Activated CD8-positive, alpha-beta memory T cell treated with anti-CD3 and anti-CD28 coated beads for 36 hours (primary cell): ENCODE data around the gene TUT1. TPM values are rescaled to one million over a fixed set of nuclear protein-coding genes. Genes with fewer than 3 reads are reported as not detected.

ENCODE experiments used
- CTCF ChIA-PET: fragments of 350-600 bp; sonication (Branson Sonifier 250); formaldehyde crosslinking; loops from one replicate; lab custom pipeline; 2021; ENCODE audit warnings: antibody characterized with exemption; lab: Charles Lee
- POLR2A ChIA-PET: fragments of 350-600 bp; sonication (Branson Sonifier 250); formaldehyde crosslinking; loops from one replicate; lab custom pipeline; 2021; ENCODE audit warnings: antibody characterized with exemption; lab: Charles Lee
- total RNA-seq, 2 experiments: library from RNA; stranded (reverse); gene quantifications; one replicate each; pipeline ENCODE4 v1.2.3, GENCODE V29; 2021

The TUT1 gene
- total RNA-seq, 2 experiments from 2014 or later, result 30.9 to 33.0 TPM

DNA sequence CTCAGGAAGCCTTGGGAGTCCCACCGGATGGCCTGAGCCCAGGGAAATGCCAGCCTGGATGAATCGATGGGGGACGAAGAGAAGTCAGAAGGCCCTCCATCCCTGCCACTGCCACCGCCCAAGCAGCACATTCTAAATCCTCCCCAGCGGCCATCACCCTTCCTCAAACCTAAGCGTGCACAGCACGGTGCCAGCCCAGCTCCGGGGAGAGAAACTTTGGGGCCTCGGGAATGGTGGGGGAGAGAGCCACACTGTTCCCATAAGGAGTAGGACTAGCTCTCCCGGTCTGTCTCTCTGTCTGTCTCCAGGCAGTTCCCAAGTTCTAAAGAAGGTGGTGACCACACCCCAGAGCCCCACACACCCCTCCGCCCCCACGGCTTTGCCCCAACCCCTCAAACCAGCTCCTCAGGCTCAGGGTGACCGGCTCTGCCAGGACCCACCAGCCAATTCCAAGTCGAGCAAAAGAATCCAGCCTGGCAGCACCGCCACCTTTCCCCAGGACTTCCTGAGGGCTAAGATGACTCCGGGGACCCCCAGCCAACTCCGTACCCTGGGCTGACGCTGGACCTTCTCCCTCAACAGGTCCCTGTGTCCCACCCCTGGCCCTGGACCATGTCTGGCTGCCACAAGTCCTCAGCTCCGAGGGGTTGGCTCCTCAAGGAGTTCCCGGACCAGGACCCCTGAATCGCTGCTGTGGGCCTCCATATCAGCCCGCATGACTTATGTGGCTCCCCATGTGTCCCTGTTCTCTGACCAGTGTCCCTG, 47.5 kb downstream of the TUT1 start:
- POLR2A ChIA-PET, result interaction anchor here (0.5 to 3.7 kb wide), 11 partner anchors 8 to 312 kb away, joined by 3 to 53 read pairs (median 3); partner anchors contain the start of genes C11orf98, CSKMT and TUT1
- CTCF ChIA-PET, result interaction anchor here (0.6 to 4.2 kb wide), 15 partner anchors 8 to 201 kb away, joined by 3 to 69 read pairs (median 7); partner anchors contain the start of gene TUT1

DNA sequence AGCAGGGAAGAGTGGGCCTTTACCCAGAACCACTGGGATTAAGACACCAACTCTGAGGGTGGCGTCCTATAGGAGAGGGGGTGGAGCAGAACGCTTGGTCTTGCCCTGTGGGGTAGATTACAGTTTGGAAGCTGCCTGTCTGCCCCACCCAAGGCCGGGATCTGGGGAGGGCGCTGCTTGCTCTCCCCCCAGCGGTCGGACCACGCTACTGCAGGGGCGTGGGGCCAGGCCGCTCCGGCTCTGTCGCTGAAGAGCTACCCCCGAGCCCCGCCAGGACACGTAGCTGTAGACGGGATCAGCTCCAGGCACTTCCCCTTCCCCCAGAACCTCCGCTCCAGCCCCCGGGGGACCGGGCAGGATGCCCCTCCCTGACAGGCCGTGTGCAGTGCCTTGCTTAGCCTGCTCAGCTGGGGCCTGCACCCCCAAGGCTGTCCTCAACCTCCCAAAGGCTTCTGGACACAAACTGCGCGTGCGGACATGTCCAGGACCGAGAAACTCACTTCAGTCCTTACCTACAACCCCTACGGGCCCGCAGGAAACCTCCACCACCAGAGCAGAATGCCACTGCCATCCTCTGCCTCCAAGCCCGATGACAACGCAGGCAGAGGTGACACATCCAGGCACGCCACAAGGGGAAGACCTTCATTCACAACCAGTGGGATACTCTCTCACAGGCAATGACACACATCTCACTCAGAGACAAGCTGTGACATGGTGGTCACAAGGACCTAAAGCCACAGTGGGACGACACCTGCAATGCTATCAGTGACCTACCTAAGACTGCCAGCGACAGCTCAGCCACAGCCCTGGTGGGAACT, 48.4 kb downstream of the TUT1 start:
- POLR2A ChIA-PET, result interaction anchor here (0.5 to 3.7 kb wide), 10 partner anchors 9 to 313 kb away, joined by 3 to 53 read pairs (median 3); partner anchors contain the start of genes C11orf98, CSKMT, TEX54 and TUT1
- CTCF ChIA-PET, result interaction anchor here (0.5 to 4.2 kb wide), 34 partner anchors 9 to 363 kb away, joined by 3 to 69 read pairs (median 4); partner anchors contain the start of gene TUT1

DNA sequence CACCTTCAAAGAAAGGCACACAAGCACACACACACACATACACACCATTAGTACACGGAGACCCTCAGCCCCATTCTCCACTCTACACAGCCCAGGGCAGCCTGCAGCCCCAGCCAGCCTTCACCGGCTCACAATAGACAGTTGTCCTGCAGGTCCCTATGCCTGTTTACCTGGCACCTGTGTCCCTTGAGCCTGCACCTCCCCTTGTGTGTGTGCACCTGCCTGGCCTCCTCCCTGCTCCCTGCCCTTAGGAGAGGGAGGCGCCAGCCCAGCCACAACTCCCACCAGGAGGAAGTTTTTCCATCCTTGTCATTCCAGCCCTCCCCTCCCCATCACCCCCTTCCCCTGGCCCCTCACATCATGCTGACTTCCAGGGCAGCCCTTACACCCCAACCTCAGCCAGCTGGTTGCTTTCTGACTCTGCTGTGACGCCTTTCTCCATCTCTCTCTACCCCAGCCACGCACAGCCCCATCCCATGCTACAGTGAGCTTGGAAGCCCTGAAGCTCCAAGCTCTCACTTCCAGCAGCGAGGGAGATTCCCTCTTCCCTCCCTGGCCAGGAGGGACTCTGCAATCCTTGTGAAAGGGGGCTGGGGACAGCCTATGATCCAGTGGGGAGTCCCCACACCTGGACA, 49.1 kb downstream of the TUT1 start:
- ChIA-PET POLR2A (interaction anchor here (1.5 to 3.7 kb wide), 5 partner anchors 10 to 117 kb away, joined by 3 to 53 read pairs (median 14); partner anchors contain the start of gene TUT1), CTCF (interaction anchor here (0.5 to 4.2 kb wide), 21 partner anchors 10 to 161 kb away, joined by 3 to 69 read pairs (median 4); partner anchors contain the start of gene TUT1)

DNA sequence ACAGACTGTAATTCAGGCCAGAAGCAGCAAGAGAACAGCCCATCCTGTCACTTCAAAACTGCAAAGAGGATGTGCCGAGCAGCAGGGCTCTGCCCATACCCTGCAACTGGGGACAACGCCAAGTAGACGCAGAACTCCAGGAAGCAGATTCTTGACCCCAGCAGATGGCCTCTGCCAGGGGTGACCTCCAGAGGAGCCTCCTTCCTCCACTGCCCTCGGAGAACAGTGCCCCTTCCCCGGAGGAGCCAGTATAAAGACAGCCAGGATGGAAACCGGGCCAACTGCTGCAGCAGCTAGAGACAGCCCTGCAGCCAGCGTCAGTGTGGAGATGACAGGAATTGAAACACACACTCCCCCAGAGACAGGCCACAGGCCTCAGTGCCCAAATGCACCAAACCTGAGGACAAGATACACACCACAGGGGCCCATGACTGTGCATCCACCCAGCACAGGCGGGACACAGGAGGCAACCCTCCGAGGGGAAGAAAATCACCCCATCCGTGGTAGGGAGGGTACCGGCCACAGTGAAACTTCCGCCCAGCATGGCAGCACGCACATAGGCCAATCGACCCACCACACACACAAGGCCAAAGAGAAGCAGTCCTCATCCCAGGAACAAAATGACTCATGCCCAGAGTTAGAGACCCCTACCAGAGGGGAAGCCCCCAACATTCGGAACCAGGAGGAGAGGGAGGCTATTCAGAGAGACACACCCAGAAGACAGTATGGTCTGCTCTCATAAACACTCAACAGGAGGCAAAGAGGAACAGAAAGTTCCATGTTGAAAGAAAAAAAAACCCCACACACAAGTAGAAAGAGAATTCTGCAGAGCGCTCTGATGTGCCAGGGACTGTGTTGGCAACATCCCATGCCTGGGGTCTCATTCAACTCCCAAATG, 50.3 kb downstream of the TUT1 start:
- ChIA-PET CTCF (interaction anchor here (1.0 to 3.7 kb wide), 2 partner anchors 11 to 116 kb away, joined by 4 to 37 read pairs; no protein-coding TSS in a partner anchor), POLR2A (interaction anchor here (0.8 to 1.6 kb wide), 4 partner anchors 14 to 116 kb away, joined by 3 to 6 read pairs (median 5); no protein-coding TSS in a partner anchor)

DNA sequence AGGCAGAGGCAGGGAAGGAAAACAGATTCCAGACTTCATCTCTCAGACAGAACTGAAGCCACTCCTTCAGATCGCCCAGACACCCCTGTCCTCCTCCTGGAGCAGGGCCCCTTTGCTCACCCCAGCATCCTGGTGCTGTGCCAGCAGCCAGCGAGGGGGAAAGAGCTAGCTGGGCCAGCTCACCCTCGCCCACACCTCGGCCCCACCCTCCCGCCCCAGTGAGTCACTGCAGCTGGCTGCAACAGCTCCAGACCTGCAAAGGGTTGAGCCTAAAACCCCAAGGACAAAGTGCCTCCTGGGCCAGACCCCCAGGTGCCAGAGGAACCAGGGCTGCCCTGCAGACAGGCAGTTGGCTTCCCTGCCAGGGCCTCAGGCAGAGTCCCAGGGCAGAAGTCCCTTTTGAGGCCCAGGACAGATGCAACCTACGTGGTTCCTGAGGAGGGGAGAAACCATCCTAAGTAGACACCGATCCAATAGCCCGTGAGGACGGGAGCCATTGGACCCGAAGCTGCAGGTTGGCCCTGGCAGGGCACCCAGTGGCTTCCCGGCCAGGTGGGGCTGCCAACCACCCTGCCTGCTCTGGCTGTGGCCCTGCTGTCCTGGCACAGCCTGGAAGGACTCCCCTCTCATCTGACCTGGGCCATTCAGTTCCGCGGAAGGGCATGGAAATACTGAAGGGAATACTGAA, 51.9 kb downstream of the TUT1 start:
- ChIA-PET CTCF (interaction anchor here (0.7 to 1.8 kb wide), 4 partner anchors 18 to 115 kb away, joined by 3 to 10 read pairs (median 6); no protein-coding TSS in a partner anchor), POLR2A (interaction anchor here (1.4 to 1.5 kb wide), 2 partner anchors 34 to 302 kb away, joined by 3 read pairs; partner anchors contain the start of gene EEF1G)

DNA sequence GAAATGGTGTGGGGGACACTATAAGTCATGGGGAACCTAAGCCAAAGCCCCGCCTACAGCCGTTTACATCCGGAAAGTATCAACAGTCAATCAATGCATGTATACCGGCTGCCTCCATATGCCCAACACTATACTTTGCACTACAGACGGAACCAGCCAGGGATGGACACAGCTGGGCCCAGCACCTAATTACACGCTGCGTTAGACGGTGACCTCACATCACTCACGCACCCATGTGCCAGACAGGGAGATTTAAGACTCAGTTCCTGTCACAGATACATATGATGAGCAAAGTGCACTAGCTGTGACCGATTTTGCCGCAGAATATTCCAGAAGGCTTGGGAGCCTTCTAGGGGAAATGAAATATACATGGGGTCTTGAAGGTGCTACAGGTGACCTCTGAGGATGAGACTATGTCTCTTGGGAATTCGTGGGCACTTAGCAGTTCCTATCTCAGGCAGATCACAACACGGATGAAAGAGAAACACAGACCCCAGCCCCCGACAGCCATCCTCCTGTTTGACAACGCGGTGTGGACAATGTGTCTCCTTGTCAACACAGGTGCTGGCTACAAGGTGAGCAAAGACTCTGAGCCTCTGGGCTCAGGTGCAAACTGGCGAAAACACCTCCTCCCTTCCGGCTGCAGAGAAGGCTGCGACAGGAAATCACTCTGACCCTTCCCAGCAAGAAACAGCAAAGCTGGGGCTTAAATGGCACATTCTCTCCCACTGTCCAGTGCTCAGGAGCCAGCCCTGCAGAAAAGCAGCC, 52.7 kb downstream of the TUT1 start:
- CTCF ChIA-PET, result interaction anchor here (0.7 to 1.8 kb wide), 4 partner anchors 19 to 114 kb away, joined by 3 to 10 read pairs (median 6); no protein-coding TSS in a partner anchor

DNA sequence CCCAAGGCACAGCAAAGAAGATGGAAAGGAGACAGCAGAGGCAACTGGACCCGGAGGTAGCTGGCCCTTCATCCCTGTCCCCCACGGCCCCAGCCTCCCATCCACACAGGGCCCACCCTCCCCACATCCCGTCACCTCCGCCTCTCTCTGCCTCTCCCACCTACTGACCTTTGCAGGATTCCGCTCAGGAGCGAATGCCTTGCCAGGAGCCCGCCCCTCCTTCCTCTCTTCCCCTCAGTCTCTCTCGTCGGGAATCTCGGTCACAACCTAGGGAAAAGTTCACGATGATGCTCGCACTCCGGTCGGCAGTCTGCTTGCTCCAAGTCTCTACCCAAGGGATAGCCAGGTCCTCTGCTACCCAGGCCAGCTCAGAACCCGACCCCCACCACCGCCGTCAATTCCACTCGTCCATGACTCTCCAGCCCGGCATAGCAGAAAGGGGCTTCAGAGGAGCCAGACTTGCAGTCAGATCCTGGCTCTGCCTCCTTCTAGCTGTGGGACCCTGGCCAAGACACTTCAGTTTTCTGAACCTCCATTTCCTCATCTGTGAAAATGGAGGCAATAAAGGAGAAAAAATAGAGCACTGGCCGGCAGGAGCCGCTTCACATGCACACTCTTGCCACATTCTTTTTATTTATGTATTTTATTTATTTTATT, 54.9 kb downstream of the TUT1 start:
- ChIA-PET POLR2A (interaction anchor here (0.6 kb wide), 1 partner anchor 19 kb away, joined by 3 read pairs; no protein-coding TSS in a partner anchor), CTCF (interaction anchor here (1.0 to 1.4 kb wide), 2 partner anchors 24 to 112 kb away, joined by 3 to 5 read pairs; no protein-coding TSS in a partner anchor)

More for the DNA sequence above, 52.7 kb downstream of the TUT1 start:
- POLR2A ChIA-PET, result no interaction called here

DNA sequence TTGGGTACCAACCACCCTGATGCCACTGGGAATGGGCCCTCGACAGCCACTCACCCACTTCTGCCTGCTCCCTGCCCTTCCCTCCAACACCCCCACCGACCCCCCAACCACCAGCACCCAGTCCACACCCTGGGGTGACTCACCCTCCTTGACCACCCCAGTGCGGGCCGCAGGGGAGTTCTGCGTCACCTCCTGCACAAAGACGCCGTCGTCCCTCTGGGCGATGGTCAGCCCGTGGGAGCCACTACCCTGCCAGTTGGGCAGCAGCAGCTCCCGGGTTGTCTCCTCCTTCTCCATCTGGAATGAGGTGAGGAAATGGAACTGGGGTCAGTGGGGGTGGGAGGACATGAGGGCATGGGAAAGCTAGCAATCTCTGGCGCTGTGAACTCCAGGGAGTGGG, 55.5 kb downstream of the TUT1 start:
- CTCF ChIA-PET, result interaction anchor here (0.6 to 1.4 kb wide), 3 partner anchors 25 to 156 kb away, joined by 3 to 5 read pairs (median 4); no protein-coding TSS in a partner anchor
- POLR2A ChIA-PET, result interaction anchor here (0.6 kb wide), 1 partner anchor 19 kb away, joined by 3 read pairs; no protein-coding TSS in a partner anchor

DNA sequence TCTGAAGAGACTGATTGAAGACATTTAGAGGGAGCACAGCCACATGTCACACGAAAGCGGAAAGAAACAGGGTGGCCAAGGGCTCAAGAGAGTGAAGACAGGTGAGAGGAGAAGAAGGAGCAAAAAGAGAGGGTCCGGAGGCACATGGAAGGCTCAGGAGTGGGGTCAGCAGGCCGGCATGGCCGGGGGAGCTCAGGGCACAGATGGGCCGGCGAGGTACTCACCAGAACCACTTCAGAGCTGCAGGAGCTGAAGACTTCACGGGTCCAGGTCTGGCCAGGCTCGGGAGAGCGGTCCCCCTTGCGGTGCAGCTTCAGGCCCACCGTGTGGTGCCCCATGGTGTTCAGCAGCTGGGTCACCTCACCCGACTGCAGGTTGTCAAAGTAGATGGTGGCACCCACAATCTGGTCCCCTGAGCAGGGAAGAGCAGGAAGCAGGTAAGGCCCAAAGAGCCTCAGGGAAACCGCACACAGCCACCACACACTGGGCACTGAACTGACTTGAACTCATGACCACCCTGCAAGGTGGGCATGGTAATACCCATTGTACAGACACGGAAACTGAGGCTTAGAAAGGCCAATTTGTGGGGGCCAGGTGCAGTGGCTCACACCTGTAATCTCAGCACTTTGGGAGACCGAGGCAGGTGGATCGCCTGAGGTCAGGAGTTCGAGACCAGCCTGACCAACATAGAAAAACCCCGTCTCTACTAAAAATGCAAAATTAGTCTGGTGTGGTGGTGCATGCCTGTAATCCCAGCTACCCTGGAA, 56.4 kb downstream of the TUT1 start:
- ChIA-PET CTCF (interaction anchor here (1.4 kb wide), 1 partner anchor 110 kb away, joined by 5 read pairs; no protein-coding TSS in a partner anchor), POLR2A (no interaction called here)

DNA sequence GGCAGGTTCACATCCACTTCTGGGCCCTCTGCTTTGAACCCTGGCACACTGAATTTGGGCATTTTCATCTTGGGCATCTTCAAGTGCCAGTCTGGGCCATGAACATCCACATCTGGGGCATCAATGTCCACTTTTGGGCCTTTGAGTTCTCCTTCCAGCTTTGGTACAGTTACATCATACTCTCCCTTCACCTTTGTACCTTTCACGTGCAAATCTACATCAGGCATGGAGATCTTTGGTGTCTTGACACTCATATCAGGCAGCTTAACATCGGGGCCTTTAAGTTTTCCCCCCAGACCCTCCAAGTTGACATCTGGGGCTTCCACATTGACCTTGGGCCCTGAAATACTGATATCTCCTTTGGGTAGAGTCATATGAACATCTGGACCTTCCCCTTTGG, 59.2 kb downstream of the TUT1 start:
- ChIA-PET CTCF (no interaction called here), POLR2A (interaction anchor here (0.6 kb wide), 1 partner anchor 114 kb away, joined by 3 read pairs; the partner anchor contains the start of gene GANAB)

Other genes starting within 250 kb of the TUT1 start
- not detected for gene SCGB1A1, start 172.5 kb downstream of the TUT1 start, total RNA-seq
- gene AHNAK, start 44.7 kb downstream of the TUT1 start, total RNA-seq, result 10 to 100 TPM; 70.7 to 75.1 TPM
- 1,000 to 10,000 TPM; 1,860 to 1,862 TPM for gene EEF1G, start 17.6 kb downstream of the TUT1 start, total RNA-seq
- gene MTA2, start 10.3 kb upstream of the TUT1 start, total RNA-seq, result 100 to 1,000 TPM; 214 to 216 TPM
- 100 to 1,000 TPM; 126 to 131 TPM for gene EML3, start 21.3 kb upstream of the TUT1 start, total RNA-seq
- 1 to 10 TPM; 3.0 to 3.2 TPM for gene ROM1, start 21.7 kb upstream of the TUT1 start, total RNA-seq
- 10 to 100 TPM; 72.5 to 77.8 TPM for gene B3GAT3, start 30.5 kb upstream of the TUT1 start, total RNA-seq
- gene GANAB, start 55.1 kb upstream of the TUT1 start, total RNA-seq, result 100 to 1,000 TPM; 214 to 215 TPM
- gene INTS5, start 61.8 kb upstream of the TUT1 start, total RNA-seq, result 10 to 100 TPM; 43.9 to 44.5 TPM
- 100 to 1,000 TPM; 160 to 172 TPM for gene C11orf98, start 73.7 kb upstream of the TUT1 start, total RNA-seq
- gene CSKMT, start 73.8 kb upstream of the TUT1 start, total RNA-seq, result 10 to 100 TPM; 46.9 to 51.0 TPM
- 1 to 10 TPM; 5.3 to 6.0 TPM for gene UQCC3, start 80.2 kb upstream of the TUT1 start, total RNA-seq
- gene LBHD1, start 80.7 kb upstream of the TUT1 start, total RNA-seq, result 10 to 100 TPM; 21.3 to 24.6 TPM
- gene UBXN1, start 87.5 kb upstream of the TUT1 start, total RNA-seq, result 100 to 1,000 TPM; 129 TPM
- under 1 TPM; 0.10 to 0.13 TPM for gene LRRN4CL, start 98.0 kb upstream of the TUT1 start, total RNA-seq
- 10 to 100 TPM; 32.9 to 39.1 TPM for gene BSCL2, start 115.9 kb upstream of the TUT1 start, total RNA-seq
- not detected for gene GNG3, start 116.2 kb upstream of the TUT1 start, total RNA-seq
- 10 to 100 TPM; 56.2 to 61.9 TPM for gene HNRNPUL2, start 135.9 kb upstream of the TUT1 start, total RNA-seq
- gene TTC9C, start 137.0 kb upstream of the TUT1 start, total RNA-seq, result 10 to 100 TPM; 31.6 to 33.2 TPM
- 1 to 10 TPM; 9.3 to 9.8 TPM for gene ZBTB3, start 162.6 kb upstream of the TUT1 start, total RNA-seq
- gene POLR2G, start 170.1 kb upstream of the TUT1 start, total RNA-seq, result 100 to 1,000 TPM; 137 to 146 TPM
- gene TAF6L, start 179.9 kb upstream of the TUT1 start, total RNA-seq, result 10 to 100 TPM; 17.5 to 18.6 TPM
- 10 to 100 TPM; 36.1 to 42.7 TPM for gene TMEM179B, start 195.9 kb upstream of the TUT1 start, total RNA-seq
- gene TMEM223, start 200.5 kb upstream of the TUT1 start, total RNA-seq, result 10 to 100 TPM; 12.4 to 13.1 TPM
- gene NXF1, start 213.9 kb upstream of the TUT1 start, total RNA-seq, result 10 to 100 TPM; 93.1 to 95.4 TPM
- gene STX5, start 240.5 kb upstream of the TUT1 start, total RNA-seq, result 10 to 100 TPM; 24.9 to 27.0 TPM
- gene TEX54, start 241.3 kb upstream of the TUT1 start, total RNA-seq, result 1 to 10 TPM in 1 of 2 experiments, not detected in 1; 1.4 TPM
- 100 to 1,000 TPM; 122 to 124 TPM for gene WDR74, start 248.1 kb upstream of the TUT1 start, total RNA-seq